HCT116 (cell line): ENCODE results near the gene CEP112. TPM values are rescaled to one million over a fixed set of nuclear protein-coding genes. Genes with fewer than 3 reads are reported as not detected.

Source experiments
- ATAC-seq: fragments of 200-7000 bp; cut with Tn5 transposase; 2 replicates; pipeline ENCODE4 v1.9.1; 2020; ENCODE audit warnings: mild to moderate bottlenecking, moderate library complexity
- BruUV-seq: library from RNA; stranded (reverse); fragments of 400-500 nt; replicated peaks from 2 replicates; lab custom pipeline; 2021; lab: Mats Ljungman, UMichigan
- CTCF ChIA-PET: fragments of 300-600 bp; sonication (Branson Sonifier 250); formaldehyde crosslinking; loops from one replicate; lab custom pipeline; 2021; ENCODE audit warnings: antibody characterized with exemption; lab: Charles Lee
- POLR2A ChIA-PET: fragments of 300-600, 350-600 bp; sonication (Branson Sonifier 250); formaldehyde crosslinking; loops from one replicate; lab custom pipeline; 2021; ENCODE audit warnings: antibody characterized with exemption; lab: Charles Lee
- RAD21 ChIA-PET, 2 experiments: fragments of 300-600 bp; sonication (Branson Sonifier 250); formaldehyde crosslinking; loops; one replicate each; lab custom pipeline; 2023; ENCODE audit warnings: low total read pairs in 2 of 2; ENCODE audit not compliant: uncharacterized antibody in 2 of 2, unreplicated experiment in 2 of 2, low non-redundant PET in 1 of 2; lab: Charles Lee
- DNase-seq: peaks from one replicate; pipeline ENCODE4 v3.0.0-alpha.2; 2010; ENCODE audit warnings: low read depth, low spot score
- H2AFZ ChIP-seq: fragments of 200-600 bp; shearing (Covaris generic), sonication (generic); 2 replicates; pipeline ENCODE4 v1.6.1; 2017; ENCODE audit warnings: low read depth, mixed run types, mixed read lengths, antibody characterized with exemption, low read length; ENCODE audit not compliant: poor library complexity, severe bottlenecking
- H3K27ac ChIP-seq: 2 replicates; pipeline ENCODE4 v1.5.1; 2012; ENCODE audit warnings: low read depth, low read length
- H3K27me3 ChIP-seq: fragments of 200-600 bp; sonication (generic); 2 replicates; pipeline ENCODE4 v1.6.1; 2016; ENCODE audit warnings: mixed run types, low read length, mixed read lengths; ENCODE audit not compliant: insufficient read depth
- H3K36me3 ChIP-seq, 2 experiments: fragments of 200-500 bp in 1 of 2; fragments of 200-600 bp in 1 of 2; sonication (Bioruptor generic) in 1 of 2; sonication (generic) in 1 of 2; 2 replicates each; pipeline versions ENCODE4 v1.5.1 to v1.6.1; 2014 to 2016; ENCODE audit warnings: low read length in 2 of 2, inconsistent platforms in 1 of 2, mixed read lengths in 1 of 2, mixed run types in 1 of 2; ENCODE audit not compliant: insufficient read depth in 2 of 2, control insufficient read depth in 1 of 2
- H3K4me1 ChIP-seq, 2 experiments: fragments of 200-600 bp in 1 of 2; sonication (generic) in 1 of 2; 2 replicates each; pipeline versions ENCODE4 v1.5.1 to v1.6.1; 2012 to 2017; ENCODE audit warnings: low read length in 2 of 2, inconsistent platforms in 1 of 2, mild to moderate bottlenecking in 1 of 2, mixed read lengths in 1 of 2, mixed run types in 1 of 2, moderate library complexity in 1 of 2; ENCODE audit not compliant: insufficient read depth in 2 of 2, control insufficient read depth in 1 of 2
- H3K4me2 ChIP-seq: fragments of 200-600 bp; sonication (generic); 2 replicates; pipeline ENCODE4 v1.6.1; 2017; ENCODE audit warnings: mixed run types, low read length, mixed read lengths
- H3K4me3 ChIP-seq, 2 experiments: fragments of 200-600 bp in 1 of 2; sonication (generic) in 1 of 2; replicated peaks in 1 of 2; 2 replicates each; pipeline ENCODE4 v1.5.1; 2011 to 2016; ENCODE audit warnings: low read length in 2 of 2, control low read depth in 1 of 2, low read depth in 1 of 2, mild to moderate bottlenecking in 1 of 2, mixed read lengths in 1 of 2, mixed run types in 1 of 2
- H3K79me2 ChIP-seq: fragments of 200-600 bp; sonication (generic); 2 replicates; pipeline ENCODE4 v1.6.1; 2017; ENCODE audit warnings: mild to moderate bottlenecking, mixed run types, low read length, moderate library complexity, mixed read lengths; ENCODE audit not compliant: insufficient read depth
- H3K9ac ChIP-seq: fragments of 200-600 bp; sonication (generic); 2 replicates; pipeline ENCODE4 v1.6.1; 2016; ENCODE audit warnings: low read length, mixed read lengths
- H3K9me2 ChIP-seq: fragments of 200-600 bp; sonication (generic), shearing (Covaris generic); 2 replicates; pipeline ENCODE4 v1.6.1; 2017; ENCODE audit warnings: mixed run types, mild to moderate bottlenecking, moderate library complexity; ENCODE audit not compliant: insufficient read depth
- H3K9me3 ChIP-seq, 2 experiments: fragments of 200-500 bp in 1 of 2; fragments of 200-600 bp in 1 of 2; sonication (Bioruptor generic) in 1 of 2; sonication (generic) in 1 of 2; 2 replicates each; pipeline ENCODE4 v1.6.1; 2014 to 2017; ENCODE audit warnings: low read length in 2 of 2, mixed read lengths in 2 of 2, inconsistent platforms in 1 of 2, low read depth in 1 of 2, mild to moderate bottlenecking in 1 of 2, mixed run types in 1 of 2, moderate library complexity in 1 of 2; ENCODE audit not compliant: control insufficient read depth in 1 of 2, insufficient read depth in 1 of 2
- H4K20me1 ChIP-seq: fragments of 200-600 bp; sonication (generic), shearing (Covaris generic); 2 replicates; pipeline ENCODE4 v1.6.1; 2017; ENCODE audit warnings: mixed run types, mild to moderate bottlenecking, moderate library complexity; ENCODE audit not compliant: insufficient read depth
- CBX3 ChIP-seq: IDR thresholded peaks from 2 replicates; pipeline ENCODE4 v1.6.1; 2012; ENCODE audit warnings: low read depth
- ELF1 ChIP-seq: IDR thresholded peaks from 2 replicates; pipeline ENCODE4 v1.6.1; 2012; ENCODE audit warnings: low read depth, borderline replicate concordance
- EZH2 ChIP-seq: fragments of 200-600 bp; sonication (generic); IDR thresholded peaks from 2 replicates; pipeline ENCODE4 v1.6.1; 2017; ENCODE audit warnings: antibody characterized with exemption, mixed run types
- EZH2phosphoT487 ChIP-seq: fragments of 200-600 bp; IDR thresholded peaks from 2 replicates; pipeline ENCODE4 v1.6.1; 2018; ENCODE audit warnings: antibody characterized with exemption, borderline replicate concordance
- FOSL1 ChIP-seq: IDR thresholded peaks from 2 replicates; pipeline ENCODE4 v1.6.1; 2012; ENCODE audit warnings: low read depth
- JUND ChIP-seq: IDR thresholded peaks from 2 replicates; pipeline ENCODE4 v1.6.1; 2012
- POLR2A ChIP-seq: IDR thresholded peaks from 2 replicates; pipeline ENCODE4 v1.7.0; 2011; ENCODE audit warnings: borderline replicate concordance; ENCODE audit not compliant: insufficient read depth, insufficient read length; ENCODE audit errors: extremely low read depth
- RAD21 ChIP-seq: IDR thresholded peaks from 2 replicates; pipeline ENCODE4 v1.6.1; 2012; ENCODE audit warnings: low read depth, mild to moderate bottlenecking
- SRF ChIP-seq: IDR thresholded peaks from 2 replicates; pipeline ENCODE4 v1.6.1; 2012; ENCODE audit warnings: low read depth
- TCF7L2 ChIP-seq: IDR thresholded peaks from 2 replicates; pipeline ENCODE4 v1.7.0; 2011; ENCODE audit warnings: borderline replicate concordance, inconsistent platforms; ENCODE audit not compliant: insufficient read depth, insufficient read length; ENCODE audit errors: extremely low read depth
- YY1 ChIP-seq: IDR thresholded peaks from 2 replicates; pipeline ENCODE4 v1.6.1; 2011; ENCODE audit warnings: low read length, low read depth, moderate library complexity, mild to moderate bottlenecking; ENCODE audit not compliant: insufficient replicate concordance; ENCODE audit errors: extremely low read depth
- ZFX ChIP-seq: fragments of 450-650 bp; IDR thresholded peaks from 2 replicates; pipeline ENCODE4 v1.6.1; 2017
- ZNF274 ChIP-seq: fragments of 200-500 bp; sonication (Bioruptor generic); IDR thresholded peaks from 2 replicates; pipeline ENCODE4 v1.6.1; 2014; ENCODE audit warnings: mild to moderate bottlenecking, low read depth, low read length, inconsistent platforms
- intact Hi-C: fragments of 100-400 bp; cut with micrococcal nuclease; formaldehyde crosslinking; loops from 2 replicates; pipeline ENCODE4 v1.10.0; 2022
- total RNA-seq: library from RNA; stranded (reverse); gene quantifications from one replicate; pipeline ENCODE4 v1.2.1, GENCODE V29; 2021; ENCODE audit not compliant: unreplicated experiment
- TF ChIP-seq, protein P1 (sequence below): IDR thresholded peaks from 2 replicates; pipeline ENCODE4 v1.6.1; 2012
- TF ChIP-seq, protein P2 (sequence below), 3 experiments: fragments of 200-600 bp in 1 of 3; sonication (generic) in 1 of 3; IDR thresholded peaks in 2 of 3; conservative IDR thresholded peaks in 1 of 3; 2 replicates each; pipeline ENCODE4 v1.5.1; 2012 to 2017; ENCODE audit warnings: low read depth in 2 of 3, low read length in 2 of 3, antibody characterized with exemption in 1 of 3, borderline replicate concordance in 1 of 3, control low read depth in 1 of 3, mild to moderate bottlenecking in 1 of 3, mixed read lengths in 1 of 3, mixed run types in 1 of 3, moderate library complexity in 1 of 3; ENCODE audit not compliant: insufficient read depth in 1 of 3
- TF ChIP-seq, protein P3 (sequence below): IDR thresholded peaks from 2 replicates; pipeline ENCODE4 v1.6.1; 2011; ENCODE audit warnings: mild to moderate bottlenecking, low read length, moderate library complexity; ENCODE audit not compliant: insufficient replicate concordance; ENCODE audit errors: extremely low read depth

The CEP112 gene
- total RNA-seq, 1 experiment from 2014 or later, result 10.9 TPM

DNA sequence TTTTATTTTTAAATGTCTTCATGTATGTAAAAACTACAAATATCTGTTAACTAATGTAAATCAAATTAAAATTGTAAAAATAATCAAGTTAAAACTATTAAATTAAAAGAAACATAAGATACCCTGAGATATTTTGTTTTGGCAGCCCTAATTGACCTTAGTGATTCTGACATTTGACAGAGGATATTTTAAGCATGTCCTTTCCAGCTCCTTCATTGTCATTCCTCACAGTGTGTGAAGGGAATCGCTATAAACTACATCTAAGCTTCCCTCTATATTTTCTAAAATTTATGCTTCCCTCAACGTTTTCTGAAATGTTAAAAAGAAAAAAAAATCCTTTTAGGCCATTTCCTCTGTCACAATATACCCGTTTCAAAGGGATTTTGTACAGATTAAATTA lies 20.2 kb downstream of the CEP112 start:
- H3K27me3 ChIP-seq, result no peaks in the 10 kb centered on the region
- no peak overlapping the region for H3K4me3 ChIP-seq
- no peak for ATAC-seq
- H4K20me1 ChIP-seq, result no peaks in the 10 kb centered on the region
- ChIA-PET RAD21 (no interaction called here), POLR2A (no interaction called here), CTCF (interaction anchor here (1.6 kb wide), 1 partner anchor 502 kb away, joined by 3 read pairs; no protein-coding TSS in a partner anchor)
- no peak overlapping the region for H3K4me2 ChIP-seq
- H3K4me1 ChIP-seq, result peaks cover 0 to 5% of the 10 kb centered on the region in 2 experiments; a peak in 1 of 4 replicates
- no peaks in the 10 kb centered on the region for H3K79me2 ChIP-seq
- no peaks in the 10 kb centered on the region for H3K9me3 ChIP-seq
- no peaks in the 10 kb centered on the region for H3K9me2 ChIP-seq
- BruUV-seq, result no TSS peak
- TF ChIP-seq CBX3 (no peak), YY1 (no peak), FOSL1 (no peak), ZNF274 (no peak), TCF7L2 (no peak), ZFX (no peak), SRF (no peak), RAD21 (no peak), EZH2phosphoT487 (no peak), EZH2 (no peak), JUND (no peak), POLR2A (no peak), ELF1 (no peak)
- TF ChIP-seq, protein P1, sequence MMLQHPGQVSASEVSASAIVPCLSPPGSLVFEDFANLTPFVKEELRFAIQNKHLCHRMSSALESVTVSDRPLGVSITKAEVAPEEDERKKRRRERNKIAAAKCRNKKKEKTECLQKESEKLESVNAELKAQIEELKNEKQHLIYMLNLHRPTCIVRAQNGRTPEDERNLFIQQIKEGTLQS, result no peak
- TF ChIP-seq, protein P2, sequence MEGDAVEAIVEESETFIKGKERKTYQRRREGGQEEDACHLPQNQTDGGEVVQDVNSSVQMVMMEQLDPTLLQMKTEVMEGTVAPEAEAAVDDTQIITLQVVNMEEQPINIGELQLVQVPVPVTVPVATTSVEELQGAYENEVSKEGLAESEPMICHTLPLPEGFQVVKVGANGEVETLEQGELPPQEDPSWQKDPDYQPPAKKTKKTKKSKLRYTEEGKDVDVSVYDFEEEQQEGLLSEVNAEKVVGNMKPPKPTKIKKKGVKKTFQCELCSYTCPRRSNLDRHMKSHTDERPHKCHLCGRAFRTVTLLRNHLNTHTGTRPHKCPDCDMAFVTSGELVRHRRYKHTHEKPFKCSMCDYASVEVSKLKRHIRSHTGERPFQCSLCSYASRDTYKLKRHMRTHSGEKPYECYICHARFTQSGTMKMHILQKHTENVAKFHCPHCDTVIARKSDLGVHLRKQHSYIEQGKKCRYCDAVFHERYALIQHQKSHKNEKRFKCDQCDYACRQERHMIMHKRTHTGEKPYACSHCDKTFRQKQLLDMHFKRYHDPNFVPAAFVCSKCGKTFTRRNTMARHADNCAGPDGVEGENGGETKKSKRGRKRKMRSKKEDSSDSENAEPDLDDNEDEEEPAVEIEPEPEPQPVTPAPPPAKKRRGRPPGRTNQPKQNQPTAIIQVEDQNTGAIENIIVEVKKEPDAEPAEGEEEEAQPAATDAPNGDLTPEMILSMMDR (IDR thresholded peaks at IDR 0.05 in 2 of 3, conservative IDR thresholded peaks at IDR 0.05 in 1 of 3; ENCODE audit: borderline replicate concordance in 1 of 3, insufficient read depth in 1 of 3, low read depth in 2 of 3, low read length in 2 of 3), result no peak
- TF ChIP-seq, protein P3, sequence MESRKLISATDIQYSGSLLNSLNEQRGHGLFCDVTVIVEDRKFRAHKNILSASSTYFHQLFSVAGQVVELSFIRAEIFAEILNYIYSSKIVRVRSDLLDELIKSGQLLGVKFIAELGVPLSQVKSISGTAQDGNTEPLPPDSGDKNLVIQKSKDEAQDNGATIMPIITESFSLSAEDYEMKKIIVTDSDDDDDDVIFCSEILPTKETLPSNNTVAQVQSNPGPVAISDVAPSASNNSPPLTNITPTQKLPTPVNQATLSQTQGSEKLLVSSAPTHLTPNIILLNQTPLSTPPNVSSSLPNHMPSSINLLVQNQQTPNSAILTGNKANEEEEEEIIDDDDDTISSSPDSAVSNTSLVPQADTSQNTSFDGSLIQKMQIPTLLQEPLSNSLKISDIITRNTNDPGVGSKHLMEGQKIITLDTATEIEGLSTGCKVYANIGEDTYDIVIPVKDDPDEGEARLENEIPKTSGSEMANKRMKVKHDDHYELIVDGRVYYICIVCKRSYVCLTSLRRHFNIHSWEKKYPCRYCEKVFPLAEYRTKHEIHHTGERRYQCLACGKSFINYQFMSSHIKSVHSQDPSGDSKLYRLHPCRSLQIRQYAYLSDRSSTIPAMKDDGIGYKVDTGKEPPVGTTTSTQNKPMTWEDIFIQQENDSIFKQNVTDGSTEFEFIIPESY, result no peak
- no peak overlapping the region for H3K9ac ChIP-seq
- intact Hi-C loops, result no loop called here
- no peak overlapping the region for H2AFZ ChIP-seq
- no peak for DNase-seq
- no peak overlapping the region for H3K27ac ChIP-seq
- H3K36me3 ChIP-seq, result no peaks in the 10 kb centered on the region
